IMR-90 (cell line): ENCODE data around the gene NPSR1. TPM values are rescaled to one million over a fixed set of nuclear protein-coding genes. Genes with fewer than 3 reads are reported as not detected.
A peak's percentile ranks its signal among the peaks of the same experiment; 100 is the strongest.

Source experiments
- ATAC-seq: fragments of 200-7000 bp; cut with Tn5 transposase; 2 replicates; pipeline ENCODE4 v1.9.1; 2020; ENCODE audit warnings: low read depth, mild to moderate bottlenecking, moderate library complexity
- BruUV-seq: library from RNA; stranded (reverse); fragments of 400-500 nt; replicated peaks from 2 replicates; lab custom pipeline; 2021; lab: Mats Ljungman, UMichigan
- CTCF ChIA-PET: fragments of 300-600 bp; formaldehyde crosslinking; extraction: SDS; loops from one replicate; lab custom pipeline; 2021; ENCODE audit warnings: antibody characterized with exemption; lab: Yijun Ruan, JAX
- POLR2A ChIA-PET: fragments of 300-600 bp; sonication (Branson Sonifier 250); formaldehyde crosslinking; loops from one replicate; lab custom pipeline; 2022; ENCODE audit warnings: antibody characterized with exemption; ENCODE audit not compliant: unreplicated experiment; lab: Charles Lee
- DNase-seq: peaks from one replicate; pipeline ENCODE4 v3.0.0; 2013
- H2AFZ ChIP-seq: replicated peaks from 2 replicates; pipeline ENCODE3; 2013; ENCODE audit warnings: low read length, mild to moderate bottlenecking; ENCODE audit not compliant: poor library complexity
- H2AK5ac ChIP-seq: 2 replicates; pipeline ENCODE4 v1.6.1; 2013; ENCODE audit warnings: low read depth, low read length, inconsistent platforms
- H2AK9ac ChIP-seq: replicated peaks from 2 replicates; pipeline ENCODE3; 2013; ENCODE audit warnings: mild to moderate bottlenecking, low read depth, low read length, moderate library complexity; ENCODE audit not compliant: poor library complexity
- H2BK120ac ChIP-seq: 2 replicates; pipeline ENCODE4 v1.6.1; 2013; ENCODE audit warnings: low read depth, low read length, inconsistent platforms
- H2BK15ac ChIP-seq: 3 replicates; pipeline ENCODE4 v1.6.1; 2013; ENCODE audit warnings: low read depth, low read length, inconsistent platforms
- H2BK20ac ChIP-seq: 2 replicates; pipeline ENCODE4 v1.6.1; 2013; ENCODE audit warnings: low read depth, mild to moderate bottlenecking, inconsistent platforms, low read length, moderate library complexity
- H2BK5ac ChIP-seq: 2 replicates; pipeline ENCODE4 v1.6.1; 2013; ENCODE audit warnings: mild to moderate bottlenecking, low read depth, low read length, inconsistent platforms; ENCODE audit not compliant: poor library complexity, severe bottlenecking
- H3K14ac ChIP-seq: replicated peaks from 2 replicates; pipeline ENCODE4 v1.6.1; 2013; ENCODE audit warnings: low read depth, low read length, inconsistent platforms
- H3K18ac ChIP-seq: 2 replicates; pipeline ENCODE4 v1.6.1; 2013; ENCODE audit warnings: low read depth, low read length, control low read depth
- H3K23ac ChIP-seq: 2 replicates; pipeline ENCODE4 v1.6.1; 2013; ENCODE audit warnings: low read depth, low read length, inconsistent platforms
- H3K27ac ChIP-seq: 2 replicates; pipeline ENCODE4 v1.5.1; 2013; ENCODE audit warnings: mild to moderate bottlenecking, control low read depth, low read length; ENCODE audit not compliant: insufficient read depth
- H3K27me3 ChIP-seq: 2 replicates; pipeline ENCODE4 v1.6.1; 2013; ENCODE audit warnings: low read length; ENCODE audit not compliant: control insufficient read depth, insufficient read depth
- H3K36me3 ChIP-seq: 2 replicates; pipeline ENCODE4 v1.6.1; 2013; ENCODE audit warnings: low read length, mixed read lengths; ENCODE audit not compliant: control insufficient read depth, insufficient read depth
- H3K4ac ChIP-seq: 2 replicates; pipeline ENCODE4 v1.6.1; 2013; ENCODE audit warnings: low read depth, low read length, inconsistent platforms
- H3K4me1 ChIP-seq: 2 replicates; pipeline ENCODE4 v1.6.1; 2013; ENCODE audit warnings: low read length, mixed read lengths; ENCODE audit not compliant: control insufficient read depth, insufficient read depth
- H3K4me2 ChIP-seq: 2 replicates; pipeline ENCODE4 v1.6.1; 2013; ENCODE audit warnings: low read depth, mild to moderate bottlenecking, control low read depth, low read length, moderate library complexity
- H3K4me3 ChIP-seq: 2 replicates; pipeline ENCODE4 v1.5.1; 2013; ENCODE audit warnings: low read depth, mild to moderate bottlenecking, control low read depth, low read length, moderate library complexity; ENCODE audit not compliant: insufficient read depth
- H3K56ac ChIP-seq: 2 replicates; pipeline ENCODE4 v1.6.1; 2013; ENCODE audit warnings: low read length, inconsistent platforms; ENCODE audit not compliant: insufficient read depth; ENCODE audit errors: extremely low read depth
- H3K79me1 ChIP-seq, 2 experiments: 2 replicates each; pipeline ENCODE4 v1.6.1; 2013; ENCODE audit warnings: low read length in 2 of 2, inconsistent platforms in 1 of 2, low read depth in 1 of 2
- H3K9ac ChIP-seq: 2 replicates; pipeline ENCODE4 v1.6.1; 2013; ENCODE audit warnings: low read depth, low read length, control low read depth
- H3K9me1 ChIP-seq: 2 replicates; pipeline ENCODE4 v1.6.1; 2013; ENCODE audit warnings: low read length, inconsistent platforms; ENCODE audit not compliant: insufficient read depth
- H3K9me3 ChIP-seq: 2 replicates; pipeline ENCODE4 v1.6.1; 2013; ENCODE audit warnings: low read length; ENCODE audit not compliant: control insufficient read depth, insufficient read depth
- H4K20me1 ChIP-seq: 2 replicates; pipeline ENCODE4 v1.6.1; 2013; ENCODE audit warnings: low read length, inconsistent platforms; ENCODE audit not compliant: insufficient read depth
- H4K5ac ChIP-seq: 2 replicates; pipeline ENCODE4 v1.6.1; 2013; ENCODE audit warnings: mild to moderate bottlenecking, low read depth, low read length, control low read depth
- H4K8ac ChIP-seq, 2 experiments: 2 replicates each; pipeline ENCODE4 v1.6.1; 2013; ENCODE audit warnings: low read depth in 2 of 2, low read length in 2 of 2, control low read depth in 1 of 2, inconsistent platforms in 1 of 2
- H4K91ac ChIP-seq: 2 replicates; pipeline ENCODE4 v1.6.1; 2013; ENCODE audit warnings: low read depth, low read length, inconsistent platforms; ENCODE audit not compliant: insufficient read depth
- MAFK ChIP-seq: IDR thresholded peaks from 2 replicates; pipeline ENCODE4 v1.6.1; 2012; ENCODE audit warnings: low read depth, low read length, improper control_type of control experiment
- NFE2L2 ChIP-seq: fragments of 150-350 bp; IDR thresholded peaks from 2 replicates; pipeline ENCODE4 v1.6.1; 2016; ENCODE audit warnings: low read depth, mild to moderate bottlenecking, low read length
- RAD21 ChIP-seq: IDR thresholded peaks from 2 replicates; pipeline ENCODE4 v1.6.1; 2012; ENCODE audit warnings: low read length, improper control_type of control experiment
- RCOR1 ChIP-seq: IDR thresholded peaks from 2 replicates; pipeline ENCODE4 v1.6.1; 2012; ENCODE audit warnings: mild to moderate bottlenecking, low read length, improper control_type of control experiment; ENCODE audit not compliant: insufficient replicate concordance
- SMC3 ChIP-seq: fragments of 150-350 bp; IDR thresholded peaks from 2 replicates; pipeline ENCODE4 v1.6.1; 2016; ENCODE audit warnings: low read depth, mild to moderate bottlenecking, antibody characterized with exemption, low read length, moderate library complexity
- WGBS, 2 experiments: methylation state at CpG; one replicate each; pipeline versions ENCODE4 v1.1.5 to v1.1.7; 2013; ENCODE audit warnings: missing lambda C conversion rate in 2 of 2; ENCODE audit not compliant: insufficient read length in 1 of 2; ENCODE audit errors: extremely low coverage in 2 of 2; 5-methylcytosine and 5-hydroxymethylcytosine counted together
- dilution Hi-C: fragments of 300-500 bp; cut with HindIII; formaldehyde crosslinking; loops from one replicate; pipeline ENCODE4 v1.14.3; 2018; ENCODE audit warnings: low sequenced_read_pairs; ENCODE audit not compliant: unreplicated experiment
- in situ Hi-C: fragments of 300-500 bp; cut with MboI; formaldehyde crosslinking; loops from 3 replicates; pipeline ENCODE4 v1.14.3; 2019; ENCODE audit warnings: low sequenced_read_pairs, inconsistent platforms, mixed read lengths
- intact Hi-C: fragments of 100-400 bp; cut with micrococcal nuclease; formaldehyde crosslinking; loops from 2 replicates; pipeline ENCODE4 v1.10.0; 2022
- polyA plus RNA-seq, 3 experiments: library from polyadenylated mRNA; depleted of rRNA; stranded (reverse); fragments of >200 nt; gene quantifications; 2 replicates each; pipeline ENCODE4 v1.2.3, GENCODE V29; 2012; ENCODE audit warnings: low replicate concordance in 1 of 3
- total RNA-seq: library from RNA; depleted of rRNA; stranded (reverse); fragments of >200 nt; gene quantifications from 2 replicates; pipeline ENCODE4 v1.2.3, GENCODE V29; 2012

NPSR1 gene
- total and polyA plus RNA-seq, 2 of the 4 experiments (the other 2 are of a cell fraction), result not detected

GRCh38 chr7:34747867-34748727, 90.1 kb downstream of the NPSR1 start:
- in situ Hi-C loops (no loop called here), dilution Hi-C loops (no loop called here), intact Hi-C loops (no loop called here)
- Histone ChIP-seq H2BK120ac (no peak overlapping the region), H2AK9ac (no peak overlapping the region), H3K79me1 (no peaks in the 10 kb centered on the region), H3K4me1 (no peaks in the 10 kb centered on the region; the same call in 1 of the 2 replicates), H3K36me3 (no peaks in the 10 kb centered on the region), H2BK20ac (no peak overlapping the region), H2AK5ac (no peak overlapping the region), H3K27me3 (no peaks in the 10 kb centered on the region), H4K91ac (no peak overlapping the region), H3K9me3 (no peaks in the 10 kb centered on the region), H3K4me3 (no peak overlapping the region), H3K9ac (no peak overlapping the region), H2BK15ac (no peak overlapping the region), H3K9me1 (no peaks in the 10 kb centered on the region), H3K4ac (no peak overlapping the region), H4K20me1 (no peaks in the 10 kb centered on the region), H4K8ac (no peak overlapping the region), H4K5ac (no peak overlapping the region), H3K56ac (no peak overlapping the region), H2BK5ac (no peak overlapping the region), H3K14ac (no peak overlapping the region; the same call in 1 of the 2 replicates), H3K23ac (no peak overlapping the region), H3K4me2 (no peak overlapping the region), H3K18ac (no peak overlapping the region), H2AFZ (no peak overlapping the region), H3K27ac (no peak overlapping the region)
- ChIA-PET POLR2A (no interaction called here), CTCF (interaction anchor here (1.1 to 1.2 kb wide), 2 partner anchors 20 to 76 kb away, joined by 3 to 8 read pairs; no protein-coding TSS in a partner anchor)
- DNase-seq (peak; percentile 12), ATAC-seq (peak; percentile 32; the same call in 1 of the 2 replicates)
- TF ChIP-seq RAD21 (no peak), MAFK (no peak), RCOR1 (no peak), SMC3 (no peak), NFE2L2 (no peak)
- 30% methylated on average over 2 of the region's 8 CpGs; no CpG with 5 or more reads in 1 of the 2 experiments for WGBS, 2 experiments
- no TSS peak for BruUV-seq
